ENCODE data around the gene CDC27.

Gene CDC27

GRCh38 chr17:47188876-47189731 lies at the start of gene CDC27:
CDC27 (minus strand) TSS chr17:47189295; CDS start chr17:47189172, 123 bp downstream.
- no peaks in the 10 kb centered on the region for H3K9me3 ChIP-seq (ENCODE audit: control insufficient read depth, insufficient read depth, low read length)
- H3K36me3 ChIP-seq (ENCODE audit: control insufficient read depth, insufficient read depth, low read length): no peaks in the 10 kb centered on the region
- no CpG with 5 or more reads among the region's 64 CpGs for WGBS (ENCODE audit: insufficient coverage, insufficient read length)
- no peaks in the 10 kb centered on the region for H3K27me3 ChIP-seq (ENCODE audit: control insufficient read depth, insufficient read depth, low read length)
- no peak within 1 kb of the TSS for H3K27ac ChIP-seq (ENCODE audit: low read length)
- H3K4me1 ChIP-seq (ENCODE audit: control insufficient read depth, insufficient read depth, low read length): no peaks in the 10 kb centered on the region
- peak within 1 kb of the TSS; percentile 88 for H3K4me3 ChIP-seq (ENCODE audit: low read length)
- peak; percentile 97 for DNase-seq (ENCODE audit: low read depth, low spot score)

GRCh38 chr17:47238321-47239010 lies 49.4 kb upstream of the CDC27 start:
- Histone ChIP-seq H3K36me3 (ENCODE audit: control insufficient read depth, insufficient read depth, low read length) (no peaks in the 10 kb centered on the region), H3K9me3 (ENCODE audit: control insufficient read depth, insufficient read depth, low read length) (no peaks in the 10 kb centered on the region), H3K27me3 (ENCODE audit: control insufficient read depth, insufficient read depth, low read length) (no peaks in the 10 kb centered on the region), H3K4me1 (ENCODE audit: control insufficient read depth, insufficient read depth, low read length) (no peaks in the 10 kb centered on the region), H3K4me3 (ENCODE audit: low read length) (no peak overlapping the region), H3K27ac (ENCODE audit: low read length) (no peak overlapping the region)
- no peak for DNase-seq (ENCODE audit: low read depth, low spot score)
- no CpG with 5 or more reads among the region's 29 CpGs for WGBS (ENCODE audit: insufficient coverage, insufficient read length)

GRCh38 chr17:47237841-47238240 lies 48.7 kb upstream of the CDC27 start:
- Histone ChIP-seq H3K9me3 (ENCODE audit: control insufficient read depth, insufficient read depth, low read length) (no peaks in the 10 kb centered on the region), H3K27me3 (ENCODE audit: control insufficient read depth, insufficient read depth, low read length) (no peaks in the 10 kb centered on the region), H3K4me3 (ENCODE audit: low read length) (no peak overlapping the region), H3K4me1 (ENCODE audit: control insufficient read depth, insufficient read depth, low read length) (no peaks in the 10 kb centered on the region), H3K27ac (ENCODE audit: low read length) (no peak overlapping the region), H3K36me3 (ENCODE audit: control insufficient read depth, insufficient read depth, low read length) (no peaks in the 10 kb centered on the region)
- no peak for DNase-seq (ENCODE audit: low read depth, low spot score)
- no CpG with 5 or more reads among the region's 7 CpGs for WGBS (ENCODE audit: insufficient coverage, insufficient read length)

- H3K27ac ChIP-seq (ENCODE audit: low read length): no peak overlapping the region
- no peak for DNase-seq (ENCODE audit: low read depth, low spot score)
- no peaks in the 10 kb centered on the region for H3K4me1 ChIP-seq (ENCODE audit: control insufficient read depth, insufficient read depth, low read length)
- H3K9me3 ChIP-seq (ENCODE audit: control insufficient read depth, insufficient read depth, low read length): no peaks in the 10 kb centered on the region
- H3K36me3 ChIP-seq (ENCODE audit: control insufficient read depth, insufficient read depth, low read length): no peaks in the 10 kb centered on the region
- WGBS (ENCODE audit: insufficient coverage, insufficient read length): no CpG with 5 or more reads among the region's 2 CpGs
- no peaks in the 10 kb centered on the region for H3K27me3 ChIP-seq (ENCODE audit: control insufficient read depth, insufficient read depth, low read length)
- no peak overlapping the region for H3K4me3 ChIP-seq (ENCODE audit: low read length)
Measured at GRCh38 chr17:47235923-47236322, 46.8 kb upstream of the CDC27 start.

- no peaks in the 10 kb centered on the region for H3K27me3 ChIP-seq (ENCODE audit: control insufficient read depth, insufficient read depth, low read length)
- H3K4me1 ChIP-seq (ENCODE audit: control insufficient read depth, insufficient read depth, low read length): no peaks in the 10 kb centered on the region
- no peak overlapping the region for H3K4me3 ChIP-seq (ENCODE audit: low read length)
- no CpG with 5 or more reads among the region's 3 CpGs for WGBS (ENCODE audit: insufficient coverage, insufficient read length)
- H3K36me3 ChIP-seq (ENCODE audit: control insufficient read depth, insufficient read depth, low read length): no peaks in the 10 kb centered on the region
- DNase-seq (ENCODE audit: low read depth, low spot score): no peak
- no peaks in the 10 kb centered on the region for H3K9me3 ChIP-seq (ENCODE audit: control insufficient read depth, insufficient read depth, low read length)
- no peak overlapping the region for H3K27ac ChIP-seq (ENCODE audit: low read length)
Measured at GRCh38 chr17:47235506-47235905, 46.4 kb upstream of the CDC27 start.

- Histone ChIP-seq H3K4me1 (ENCODE audit: control insufficient read depth, insufficient read depth, low read length) (no peaks in the 10 kb centered on the region), H3K27ac (ENCODE audit: low read length) (no peak overlapping the region), H3K9me3 (ENCODE audit: control insufficient read depth, insufficient read depth, low read length) (no peaks in the 10 kb centered on the region), H3K36me3 (ENCODE audit: control insufficient read depth, insufficient read depth, low read length) (no peaks in the 10 kb centered on the region), H3K27me3 (ENCODE audit: control insufficient read depth, insufficient read depth, low read length) (no peaks in the 10 kb centered on the region), H3K4me3 (ENCODE audit: low read length) (no peak overlapping the region)
- no CpG with 5 or more reads among the region's 2 CpGs for whole genome bisulfite sequencing (ENCODE audit: insufficient coverage, insufficient read length)
- no peak for DNase-seq (ENCODE audit: low read depth, low spot score)
Measured at GRCh38 chr17:47232465-47232864, 43.4 kb upstream of the CDC27 start.

- Histone ChIP-seq H3K4me1 (ENCODE audit: control insufficient read depth, insufficient read depth, low read length) (no peaks in the 10 kb centered on the region), H3K27ac (ENCODE audit: low read length) (no peak overlapping the region), H3K27me3 (ENCODE audit: control insufficient read depth, insufficient read depth, low read length) (no peaks in the 10 kb centered on the region), H3K4me3 (ENCODE audit: low read length) (no peak overlapping the region), H3K9me3 (ENCODE audit: control insufficient read depth, insufficient read depth, low read length) (no peaks in the 10 kb centered on the region), H3K36me3 (ENCODE audit: control insufficient read depth, insufficient read depth, low read length) (no peaks in the 10 kb centered on the region)
- no CpG with 5 or more reads among the region's 3 CpGs for WGBS (ENCODE audit: insufficient coverage, insufficient read length)
- DNase-seq (ENCODE audit: low read depth, low spot score): no peak
Measured at GRCh38 chr17:47231866-47232265, 42.8 kb upstream of the CDC27 start.

- no peak for DNase-seq (ENCODE audit: low read depth, low spot score)
- WGBS (ENCODE audit: insufficient coverage, insufficient read length): no CpG with 5 or more reads among the region's 3 CpGs
- Histone ChIP-seq H3K4me1 (ENCODE audit: control insufficient read depth, insufficient read depth, low read length) (no peaks in the 10 kb centered on the region), H3K4me3 (ENCODE audit: low read length) (no peak overlapping the region), H3K9me3 (ENCODE audit: control insufficient read depth, insufficient read depth, low read length) (no peaks in the 10 kb centered on the region), H3K27ac (ENCODE audit: low read length) (no peak overlapping the region), H3K27me3 (ENCODE audit: control insufficient read depth, insufficient read depth, low read length) (no peaks in the 10 kb centered on the region), H3K36me3 (ENCODE audit: control insufficient read depth, insufficient read depth, low read length) (no peaks in the 10 kb centered on the region)
Measured at GRCh38 chr17:47231334-47231733, 42.2 kb upstream of the CDC27 start.

GRCh38 chr17:47230864-47231263 lies 41.8 kb upstream of the CDC27 start:
- Histone ChIP-seq H3K4me1 (ENCODE audit: control insufficient read depth, insufficient read depth, low read length) (no peaks in the 10 kb centered on the region), H3K27me3 (ENCODE audit: control insufficient read depth, insufficient read depth, low read length) (no peaks in the 10 kb centered on the region), H3K27ac (ENCODE audit: low read length) (no peak overlapping the region), H3K4me3 (ENCODE audit: low read length) (no peak overlapping the region), H3K36me3 (ENCODE audit: control insufficient read depth, insufficient read depth, low read length) (no peaks in the 10 kb centered on the region), H3K9me3 (ENCODE audit: control insufficient read depth, insufficient read depth, low read length) (no peaks in the 10 kb centered on the region)
- no peak for DNase-seq (ENCODE audit: low read depth, low spot score)
- no CpG with 5 or more reads among the region's 10 CpGs for WGBS (ENCODE audit: insufficient coverage, insufficient read length)

GRCh38 chr17:47229535-47230443 lies 40.7 kb upstream of the CDC27 start:
- no peaks in the 10 kb centered on the region for H3K9me3 ChIP-seq (ENCODE audit: control insufficient read depth, insufficient read depth, low read length)
- no peak overlapping the region for H3K4me3 ChIP-seq (ENCODE audit: low read length)
- DNase-seq (ENCODE audit: low read depth, low spot score): peak; percentile 84
- no peaks in the 10 kb centered on the region for H3K4me1 ChIP-seq (ENCODE audit: control insufficient read depth, insufficient read depth, low read length)
- WGBS (ENCODE audit: insufficient coverage, insufficient read length): no CpG with 5 or more reads among the region's 22 CpGs
- H3K27ac ChIP-seq (ENCODE audit: low read length): no peak overlapping the region
- no peaks in the 10 kb centered on the region for H3K27me3 ChIP-seq (ENCODE audit: control insufficient read depth, insufficient read depth, low read length)
- no peaks in the 10 kb centered on the region for H3K36me3 ChIP-seq (ENCODE audit: control insufficient read depth, insufficient read depth, low read length)
